Measurements from ENCODE around the gene SLC6A6.

DNA sequence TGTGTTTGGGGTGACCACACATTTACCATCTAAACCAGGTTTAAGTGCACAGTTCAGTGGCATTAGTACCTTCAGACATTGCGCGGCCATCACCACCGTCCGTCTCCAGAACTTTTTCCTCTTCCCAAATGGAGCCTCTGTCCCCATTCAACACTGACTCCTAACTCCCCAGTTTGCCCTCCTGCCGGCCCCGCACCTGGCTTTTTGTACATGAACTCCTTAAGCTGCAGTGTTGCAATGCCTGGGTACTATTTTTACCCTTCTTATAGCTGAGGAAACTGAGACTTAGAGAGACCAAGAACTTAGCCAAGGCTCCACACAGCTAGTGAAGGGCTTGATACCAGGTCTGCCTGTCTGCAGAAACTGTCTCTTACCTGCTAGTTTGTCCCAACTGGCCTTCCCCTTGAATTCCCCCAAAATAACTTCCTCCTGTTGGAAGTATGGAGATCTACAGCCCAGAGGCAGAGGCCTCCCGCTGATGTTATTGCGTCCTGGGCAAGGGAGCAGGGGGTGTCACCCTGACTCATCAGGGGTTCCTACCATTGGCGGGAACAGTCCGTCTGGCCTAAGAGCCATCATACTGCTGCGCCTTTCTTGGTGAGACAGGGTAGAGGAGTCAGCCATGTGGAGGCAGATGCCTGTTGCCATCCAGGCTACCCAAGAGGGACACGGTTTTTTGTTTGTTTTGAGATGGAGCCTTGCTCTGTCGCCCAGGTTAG, 72.1 kb downstream of the SLC6A6 start:
- TF ChIP-seq CTCF (conservative IDR thresholded peaks at IDR 0.05 in 1 of 2, IDR thresholded peaks at IDR 0.05 in 1 of 2; ENCODE audit: extremely low read depth in 1 of 2, insufficient read depth in 1 of 2, low read depth in 1 of 2, low read length in 2 of 2) (no peak), EZH2 (IDR thresholded peaks at IDR 0.05; ENCODE audit: borderline replicate concordance, low read length) (no peak)
